Psoas muscle (tissue), 8 donors: ENCODE data around the gene DDA1. TPM values are rescaled to one million over a fixed set of nuclear protein-coding genes. Genes with fewer than 3 reads are reported as not detected.

ENCODE experiments used
- ATAC-seq, 4 donors: fragments of 200-7000 bp; cut with Tn5 transposase; one replicate each; pipeline ENCODE4 v1.9.1; 2020; ENCODE audit warnings: moderate library complexity in 3 of 4, mild to moderate bottlenecking in 2 of 4
- DNase-seq, 2 donors: peaks; one replicate each; pipeline ENCODE4 v3.0.0-alpha.2; 2020
- H3K27ac ChIP-seq: fragments of 200-600 bp; one replicate; pipeline ENCODE4 v1.8.0; 2022
- H3K27me3 ChIP-seq, 3 donors: fragments of 200-600 bp in 1 of 3; one replicate each; pipeline versions ENCODE4 v1.6.1 to v1.8.0; 2013 to 2022; ENCODE audit warnings: low read length in 2 of 3, mild to moderate bottlenecking in 2 of 3, moderate library complexity in 1 of 3; ENCODE audit not compliant: insufficient read depth in 3 of 3
- H3K36me3 ChIP-seq, 2 donors: fragments of 200-600 bp in 1 of 2; one replicate each; pipeline versions ENCODE4 v1.6.1 to v1.8.0; 2013 to 2022; ENCODE audit warnings: low read depth in 1 of 2, mild to moderate bottlenecking in 1 of 2, moderate library complexity in 1 of 2; ENCODE audit not compliant: insufficient read depth in 1 of 2
- H3K4me1 ChIP-seq: fragments of 200-600 bp; one replicate; pipeline ENCODE4 v1.8.0; 2022
- H3K4me3 ChIP-seq: fragments of 200-600 bp; one replicate; pipeline ENCODE4 v1.8.0; 2022; ENCODE audit warnings: mild to moderate bottlenecking
- H3K9me3 ChIP-seq: fragments of 200-600 bp; one replicate; pipeline ENCODE4 v1.8.0; 2022
- WGBS, 3 donors: extraction: QIAGEN DNeasy Blood & Tissue Kit; methylation state at CpG; one replicate each; pipeline versions ENCODE4 v1.1.6 to v1.1.7; 2013; 5-methylcytosine and 5-hydroxymethylcytosine counted together
- intact Hi-C, 2 donors: fragments of 100-400 bp; cut with DNase I; formaldehyde crosslinking; loops; one replicate each; pipeline versions ENCODE4 v1.11.0 to v1.14.2; 2022
- polyA plus RNA-seq, 3 donors: library from polyadenylated mRNA; stranded (reverse); fragments of 200-250 nt; gene quantifications; one replicate each; pipeline ENCODE4 v1.2.3, GENCODE V29; 2013
- total RNA-seq, 4 donors: library from RNA; stranded (reverse); fragmentation: NEBNext Ultra II Directional in 2 of 4; extraction: Animal tissue kit (Norgen Biotek cat#: 25700) in 2 of 4; gene quantifications; one replicate each; pipeline versions ENCODE4 v1.2.1 to v1.2.4, GENCODE V29; 2021 to 2023
- TF ChIP-seq, protein P1 (sequence below): fragments of 200-600 bp; IDR thresholded peaks from one replicate; pipeline ENCODE4 v1.8.0; 2022; ENCODE audit warnings: antibody characterized with exemption
- donor health status: healthy with polysubstance abuse.
- donor health status: DM: no; HTN: no; CAD: no; lungs with moderate emphysema.
- donor health status: Bipolar disorder and iron deficiency.
- donor health status: healthy.
- donor health status: DM: yes; HTN: yes; CAD: no.
- donor health status: DM: no; HTN: no; CAD: no.
- donor health status: DM: no; HTN: no; CAD: no.
- donor health status: DM: yes; HTN: yes; CAD: no.

DDA1 gene
- total and polyA plus RNA-seq, 7 donors: 21.5 to 90.4 (median 35.4) TPM

- peak; percentile 15 to 46 (median 33) for ATAC-seq
- peaks cover 0 to 28% of the 10 kb centered on the region in 2 donors for H3K36me3 ChIP-seq
- H3K9me3 ChIP-seq: no peaks in the 10 kb centered on the region
- TF ChIP-seq, protein P1, sequence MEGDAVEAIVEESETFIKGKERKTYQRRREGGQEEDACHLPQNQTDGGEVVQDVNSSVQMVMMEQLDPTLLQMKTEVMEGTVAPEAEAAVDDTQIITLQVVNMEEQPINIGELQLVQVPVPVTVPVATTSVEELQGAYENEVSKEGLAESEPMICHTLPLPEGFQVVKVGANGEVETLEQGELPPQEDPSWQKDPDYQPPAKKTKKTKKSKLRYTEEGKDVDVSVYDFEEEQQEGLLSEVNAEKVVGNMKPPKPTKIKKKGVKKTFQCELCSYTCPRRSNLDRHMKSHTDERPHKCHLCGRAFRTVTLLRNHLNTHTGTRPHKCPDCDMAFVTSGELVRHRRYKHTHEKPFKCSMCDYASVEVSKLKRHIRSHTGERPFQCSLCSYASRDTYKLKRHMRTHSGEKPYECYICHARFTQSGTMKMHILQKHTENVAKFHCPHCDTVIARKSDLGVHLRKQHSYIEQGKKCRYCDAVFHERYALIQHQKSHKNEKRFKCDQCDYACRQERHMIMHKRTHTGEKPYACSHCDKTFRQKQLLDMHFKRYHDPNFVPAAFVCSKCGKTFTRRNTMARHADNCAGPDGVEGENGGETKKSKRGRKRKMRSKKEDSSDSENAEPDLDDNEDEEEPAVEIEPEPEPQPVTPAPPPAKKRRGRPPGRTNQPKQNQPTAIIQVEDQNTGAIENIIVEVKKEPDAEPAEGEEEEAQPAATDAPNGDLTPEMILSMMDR: no peak
- peak in 1 of 2 donors; percentile 67 for DNase-seq
- peak within 1 kb of the TSS; percentile 51 for H3K4me3 ChIP-seq
- intact Hi-C loops: loop anchor here (1.0 to 5.0 kb wide), 4 partner anchors 77 to 215 kb away; no protein-coding TSS in a partner anchor
- 7 to 10% (median 7%) methylated on average over 51 to 75 of the region's 75 CpGs for WGBS, 3 donors
- H3K27me3 ChIP-seq: peaks cover 0 to 16% (median 7%) of the 10 kb centered on the region in 3 donors
- peaks cover 4% of the 10 kb centered on the region for H3K4me1 ChIP-seq
- H3K27ac ChIP-seq: no peak within 1 kb of the TSS
These were observed 27.7 kb upstream of the DDA1 start, which contains the start of gene ANKLE1 for GRCh38 chr19:17281391-17282304. TSS of gene ANKLE1 (plus strand) at chr19:17281901. CDS start at chr19:17281921, 20 bp downstream.

DNA sequence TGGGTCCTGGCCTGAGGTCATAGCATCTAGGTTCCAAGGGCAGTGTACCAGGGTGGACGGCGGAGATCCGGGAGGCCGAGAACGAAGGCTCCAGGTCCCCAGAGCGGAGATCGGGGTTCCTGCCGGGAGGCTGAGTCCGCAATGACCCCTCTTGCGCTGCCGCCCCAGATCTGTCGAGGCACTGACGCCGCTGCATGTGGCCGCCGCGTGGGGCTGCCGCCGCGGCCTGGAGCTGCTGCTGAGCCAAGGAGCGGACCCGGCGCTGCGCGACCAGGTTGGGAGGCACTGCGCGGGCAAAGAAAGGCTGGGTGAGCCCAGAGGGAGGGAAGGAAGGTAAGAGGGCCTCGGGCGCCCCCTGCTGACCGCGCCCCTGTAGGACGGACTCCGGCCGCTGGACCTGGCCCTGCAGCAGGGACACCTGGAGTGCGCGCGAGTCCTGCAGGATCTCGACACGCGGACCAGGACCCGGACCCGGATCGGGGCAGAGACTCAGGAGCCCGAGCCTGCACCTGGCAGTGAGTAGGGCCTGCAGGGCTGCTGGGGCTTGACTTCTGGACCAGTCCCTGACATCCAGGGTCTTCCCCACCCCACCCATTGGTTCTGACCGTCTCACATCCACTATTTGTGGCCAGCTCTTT lies 26.8 kb upstream of the DDA1 start:
- 1 to 4% (median 2%) methylated on average over 35 to 45 of the region's 45 CpGs for WGBS, 3 donors
- Histone ChIP-seq H3K27ac (no peak overlapping the region), H3K4me1 (peaks cover 4% of the 10 kb centered on the region), H3K4me3 (peak overlapping the region; percentile 51), H3K36me3 (peaks cover 0 to 18% of the 10 kb centered on the region in 2 donors), H3K27me3 (peaks cover 0 to 16% (median 7%) of the 10 kb centered on the region in 3 donors), H3K9me3 (no peaks in the 10 kb centered on the region)
- intact Hi-C loops: loop anchor here (1.0 to 5.0 kb wide), 4 partner anchors 78 to 216 kb away; no protein-coding TSS in a partner anchor
- TF ChIP-seq, protein P1: peak; percentile 91
- ATAC-seq (peak; percentile 89 to 98 (median 96)), DNase-seq (peak; percentile 83 to 91)

GRCh38 chr19:17283504-17283996 lies 25.8 kb upstream of the DDA1 start:
- peaks cover 0 to 16% (median 7%) of the 10 kb centered on the region in 3 donors for H3K27me3 ChIP-seq
- WGBS, 3 donors: 87 to 92% (median 91%) methylated on average over 7 of the region's 7 CpGs
- TF ChIP-seq, protein P1: no peak
- H3K9me3 ChIP-seq: no peaks in the 10 kb centered on the region
- intact Hi-C loops: loop anchor here (2.0 to 5.0 kb wide), 3 partner anchors 79 to 217 kb away; no protein-coding TSS in a partner anchor
- peaks cover 4% of the 10 kb centered on the region for H3K4me1 ChIP-seq
- no peak overlapping the region for H3K4me3 ChIP-seq
- H3K27ac ChIP-seq: no peak overlapping the region
- no peak for DNase-seq
- H3K36me3 ChIP-seq: peaks cover 0 to 10% of the 10 kb centered on the region in 2 donors
- no peak for ATAC-seq

DNA sequence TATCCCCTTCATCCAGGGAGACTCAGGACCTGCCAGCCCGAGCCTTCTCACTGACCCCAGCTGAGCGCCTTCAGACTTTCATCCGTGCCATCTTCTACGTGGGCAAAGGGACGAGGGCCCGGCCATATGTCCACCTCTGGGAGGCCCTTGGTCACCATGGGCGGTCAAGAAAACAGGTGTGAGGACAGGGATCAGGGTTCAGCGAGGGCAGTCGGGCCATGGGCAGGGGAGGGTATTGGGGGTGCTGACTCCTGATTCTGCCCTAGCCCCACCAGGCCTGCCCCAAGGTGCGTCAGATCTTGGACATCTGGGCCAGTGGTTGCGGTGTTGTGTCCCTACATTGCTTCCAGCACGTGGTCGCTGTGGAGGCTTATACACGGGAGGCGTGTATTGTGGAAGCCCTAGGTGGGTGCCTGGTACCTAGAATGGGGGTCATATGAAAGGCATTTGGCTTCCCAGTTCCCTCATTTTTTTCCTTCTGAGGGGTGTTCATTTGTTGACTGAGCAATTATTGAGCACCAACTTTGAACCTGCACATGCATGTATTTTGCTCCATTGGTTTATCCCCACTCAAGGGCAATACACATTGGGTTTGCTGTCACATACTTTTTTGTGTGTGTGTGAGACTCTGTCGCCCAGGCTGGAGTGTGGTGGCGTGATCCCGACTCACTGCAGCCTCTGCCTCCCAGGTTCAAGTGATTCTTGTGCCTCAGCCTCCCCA lies 23.8 kb upstream of the DDA1 start:
- DNase-seq (no peak), ATAC-seq (no peak)
- Histone ChIP-seq H3K9me3 (no peaks in the 10 kb centered on the region), H3K27ac (no peak overlapping the region), H3K4me1 (peaks cover 4% of the 10 kb centered on the region), H3K27me3 (peaks cover 0 to 16% (median 7%) of the 10 kb centered on the region in 3 donors), H3K36me3 (no peaks in the 10 kb centered on the region), H3K4me3 (no peak overlapping the region)
- WGBS, 3 donors: 90% methylated on average over 18 of the region's 18 CpGs
- intact Hi-C loops: no loop called here
- TF ChIP-seq, protein P1: no peak
